Endodermal cell (in vitro differentiated cells): ENCODE results near the gene DEFB123. TPM values are rescaled to one million over a fixed set of nuclear protein-coding genes. Genes with fewer than 3 reads are reported as not detected.

Source experiments
- DNase-seq: peaks from one replicate; pipeline ENCODE4 v3.0.0-alpha.2; 2017
- H3K27ac ChIP-seq: 2 replicates; pipeline ENCODE4 v1.5.1; 2013; ENCODE audit warnings: mild to moderate bottlenecking, low read depth, low read length, moderate library complexity
- H3K27me3 ChIP-seq: 2 replicates; pipeline ENCODE4 v1.6.1; 2013; ENCODE audit warnings: mild to moderate bottlenecking, low read length, moderate library complexity; ENCODE audit not compliant: insufficient read depth, control insufficient read depth, poor library complexity, severe bottlenecking
- H3K36me3 ChIP-seq: 2 replicates; pipeline ENCODE4 v1.7.0; 2013; ENCODE audit warnings: mild to moderate bottlenecking, low read length, moderate library complexity; ENCODE audit not compliant: control insufficient read depth, insufficient read depth
- H3K4me1 ChIP-seq: one replicate; pipeline ENCODE4 v1.7.0; 2013; ENCODE audit warnings: low read length; ENCODE audit not compliant: control insufficient read depth, insufficient read depth
- H3K4me3 ChIP-seq: 2 replicates; pipeline ENCODE4 v1.5.1; 2013; ENCODE audit warnings: mild to moderate bottlenecking, low read length, moderate library complexity
- H3K9ac ChIP-seq: 2 replicates; pipeline ENCODE4 v1.6.1; 2013; ENCODE audit warnings: mild to moderate bottlenecking, low read length, moderate library complexity; ENCODE audit not compliant: poor library complexity, severe bottlenecking; ENCODE audit errors: extremely low read depth
- H3K9me3 ChIP-seq: 2 replicates; pipeline ENCODE4 v1.6.1; 2013; ENCODE audit warnings: mild to moderate bottlenecking, low read length, moderate library complexity; ENCODE audit not compliant: control insufficient read depth
- H3K27ac Mint-ChIP-seq: 2 replicates; pipeline ENCODE4 v1.8.0; 2020; ENCODE audit warnings: mixed read lengths
- H3K27me3 Mint-ChIP-seq: 2 replicates; pipeline ENCODE4 v1.8.0; 2021; ENCODE audit warnings: mild to moderate bottlenecking, mixed read lengths; ENCODE audit not compliant: insufficient read depth
- H3K36me3 Mint-ChIP-seq: 2 replicates; pipeline ENCODE4 v1.8.0; 2020; ENCODE audit warnings: low read depth, mixed read lengths
- H3K4me1 Mint-ChIP-seq: 2 replicates; pipeline ENCODE4 v1.8.0; 2020; ENCODE audit warnings: mixed read lengths
- H3K4me3 Mint-ChIP-seq: 2 replicates; pipeline ENCODE4 v1.8.0; 2020; ENCODE audit warnings: mild to moderate bottlenecking, moderate library complexity, mixed read lengths
- H3K9me3 Mint-ChIP-seq: 2 replicates; pipeline ENCODE4 v1.8.0; 2020; ENCODE audit warnings: mild to moderate bottlenecking, mixed read lengths
- WGBS, 2 experiments: methylation state at CpG; one replicate each; pipeline versions ENCODE4 v1.1.5 to v1.1.7; 2013; ENCODE audit warnings: missing lambda C conversion rate in 2 of 2, mixed read lengths in 1 of 2; ENCODE audit not compliant: insufficient coverage in 1 of 2, insufficient read length in 1 of 2; 5-methylcytosine and 5-hydroxymethylcytosine counted together
- total RNA-seq, 2 donors: library from RNA; stranded (reverse); fragmentation: NEBNext Ultra II Directional in 1 of 2; extraction: Animal tissue kit (Norgen Biotek cat#: 25700) in 1 of 2; gene quantifications; 2 replicates in 1 of 2; 3 replicates in 1 of 2; pipeline ENCODE4 v1.2.1, GENCODE V29; 2021
- TF ChIP-seq, protein P1 (sequence below): fragments of 200-600 bp; sonication (generic); conservative IDR thresholded peaks from 2 replicates; pipeline ENCODE4 v1.5.0; 2021; ENCODE audit warnings: antibody characterized with exemption, mild to moderate bottlenecking

Gene DEFB123
- total RNA-seq, 2 donors from 2014 or later, result not detected

DNA sequence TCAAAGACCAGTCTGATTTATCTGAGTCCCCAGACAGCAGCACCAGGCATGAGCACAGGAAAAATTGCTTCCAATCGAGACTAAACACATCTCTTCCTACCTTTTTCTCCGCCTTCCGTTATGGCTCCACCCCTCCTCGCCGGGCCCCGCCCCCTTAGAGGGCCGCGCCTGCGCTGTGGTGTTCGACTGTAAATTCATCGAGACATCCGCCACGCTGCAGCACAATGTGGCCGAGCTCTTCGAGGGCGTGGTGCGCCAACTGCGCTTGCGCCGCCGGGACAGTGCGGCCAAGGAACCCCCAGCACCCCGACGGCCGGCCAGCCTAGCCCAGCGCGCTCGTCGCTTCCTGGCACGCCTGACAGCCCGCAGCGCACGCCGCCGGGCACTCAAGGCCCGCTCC is 43.6 kb downstream of the DEFB123 start:
- Histone ChIP-seq H3K4me3 (no peak overlapping the region), H3K27me3 (no peaks in the 10 kb centered on the region), H3K9ac (no peak overlapping the region), H3K36me3 (no peaks in the 10 kb centered on the region), H3K4me1 (no peaks in the 10 kb centered on the region), H3K27ac (no peak overlapping the region), H3K9me3 (peaks cover 28% of the 10 kb centered on the region)
- Mint-ChIP-seq H3K4me1 (no peaks in the 10 kb centered on the region), H3K36me3 (peaks cover 2% of the 10 kb centered on the region), H3K27ac (no peak overlapping the region), H3K4me3 (no peak overlapping the region), H3K9me3 (peaks cover 86% of the 10 kb centered on the region), H3K27me3 (peaks cover 38% of the 10 kb centered on the region)
- TF ChIP-seq, protein P1, sequence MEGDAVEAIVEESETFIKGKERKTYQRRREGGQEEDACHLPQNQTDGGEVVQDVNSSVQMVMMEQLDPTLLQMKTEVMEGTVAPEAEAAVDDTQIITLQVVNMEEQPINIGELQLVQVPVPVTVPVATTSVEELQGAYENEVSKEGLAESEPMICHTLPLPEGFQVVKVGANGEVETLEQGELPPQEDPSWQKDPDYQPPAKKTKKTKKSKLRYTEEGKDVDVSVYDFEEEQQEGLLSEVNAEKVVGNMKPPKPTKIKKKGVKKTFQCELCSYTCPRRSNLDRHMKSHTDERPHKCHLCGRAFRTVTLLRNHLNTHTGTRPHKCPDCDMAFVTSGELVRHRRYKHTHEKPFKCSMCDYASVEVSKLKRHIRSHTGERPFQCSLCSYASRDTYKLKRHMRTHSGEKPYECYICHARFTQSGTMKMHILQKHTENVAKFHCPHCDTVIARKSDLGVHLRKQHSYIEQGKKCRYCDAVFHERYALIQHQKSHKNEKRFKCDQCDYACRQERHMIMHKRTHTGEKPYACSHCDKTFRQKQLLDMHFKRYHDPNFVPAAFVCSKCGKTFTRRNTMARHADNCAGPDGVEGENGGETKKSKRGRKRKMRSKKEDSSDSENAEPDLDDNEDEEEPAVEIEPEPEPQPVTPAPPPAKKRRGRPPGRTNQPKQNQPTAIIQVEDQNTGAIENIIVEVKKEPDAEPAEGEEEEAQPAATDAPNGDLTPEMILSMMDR, result no peak
- WGBS, 2 experiments, result 83 to 87% methylated on average over 32 to 36 of the region's 36 CpGs
- DNase-seq, result peak; percentile 56

DNA sequence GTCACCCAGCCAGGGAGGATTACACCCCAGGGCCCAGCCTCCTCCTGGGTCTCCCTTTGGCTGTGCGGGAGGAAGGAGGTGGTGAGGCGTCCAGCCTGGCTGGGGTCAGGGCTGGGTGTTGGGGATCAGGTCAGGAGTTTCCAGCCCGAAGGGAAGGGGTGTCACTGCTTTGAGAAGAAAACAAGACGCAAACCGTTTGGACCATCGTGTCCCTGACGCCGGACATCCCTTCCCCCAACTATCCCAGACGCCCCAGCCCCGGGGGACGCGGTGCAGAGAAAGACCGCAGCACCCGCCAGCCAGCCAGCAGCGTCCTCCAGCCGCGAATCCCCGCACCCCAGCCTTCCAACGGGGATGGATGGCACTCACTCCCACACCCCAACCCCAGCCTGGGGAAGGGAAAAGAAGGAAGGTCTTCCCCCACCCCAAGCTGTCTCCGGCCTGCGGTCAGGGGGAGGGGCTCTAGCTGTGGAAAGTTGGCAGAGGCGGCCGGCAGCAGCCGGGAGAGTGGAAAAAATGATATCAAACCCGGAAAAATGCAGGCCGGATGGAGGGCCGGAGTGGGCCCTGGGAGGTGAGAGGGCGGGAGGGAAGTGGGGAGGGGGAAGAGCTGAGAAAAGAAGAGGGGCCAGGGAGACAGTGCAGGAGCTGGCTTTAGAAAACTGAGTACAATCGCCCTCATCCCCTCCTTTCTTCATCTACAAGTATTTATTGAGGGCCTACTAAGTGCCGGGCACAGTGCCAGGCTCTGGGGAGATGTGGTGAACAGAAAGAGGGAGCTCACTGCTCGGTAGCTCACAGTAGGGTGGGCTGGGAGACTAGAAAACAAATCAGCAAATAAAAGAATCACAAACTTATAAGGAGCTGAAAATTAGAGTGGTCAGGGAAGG is 45.3 kb downstream of the DEFB123 start:
- H3K27me3 ChIP-seq, result no peaks in the 10 kb centered on the region
- TF ChIP-seq, protein P1, result no peak
- Mint-ChIP-seq H3K9me3 (peaks cover 85% of the 10 kb centered on the region), H3K4me3 (no peak overlapping the region), H3K27me3 (peaks cover 49% of the 10 kb centered on the region), H3K27ac (no peak overlapping the region), H3K36me3 (peaks cover 2% of the 10 kb centered on the region), H3K4me1 (no peaks in the 10 kb centered on the region)
- no peak overlapping the region for H3K27ac ChIP-seq
- no peak overlapping the region for H3K9ac ChIP-seq
- WGBS, 2 experiments, result 81 to 92% methylated on average over 14 to 25 of the region's 31 CpGs
- no peaks in the 10 kb centered on the region for H3K4me1 ChIP-seq
- H3K4me3 ChIP-seq, result no peak overlapping the region
- H3K36me3 ChIP-seq, result no peaks in the 10 kb centered on the region
- no peak for DNase-seq
- H3K9me3 ChIP-seq, result peaks cover 28% of the 10 kb centered on the region

DNA sequence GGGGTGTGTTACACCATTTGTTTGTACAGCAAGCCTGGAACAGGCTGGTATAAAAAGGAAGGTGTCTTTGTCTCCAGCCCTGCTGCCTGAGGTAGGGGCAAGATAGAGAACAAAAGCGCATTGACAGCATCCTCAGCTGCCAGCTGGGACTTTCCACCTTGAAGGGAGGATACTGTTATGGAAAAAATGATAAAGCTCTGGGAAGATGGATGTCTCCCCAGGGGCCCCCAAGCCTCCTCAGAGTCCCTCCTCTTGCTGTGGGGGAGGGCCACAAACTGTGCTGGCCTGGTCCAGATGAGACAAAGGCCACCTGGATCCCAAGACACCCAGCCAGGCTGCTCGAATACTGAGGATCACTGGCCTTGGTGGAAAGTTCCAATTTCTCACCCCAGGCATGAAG is 47.7 kb downstream of the DEFB123 start:
- TF ChIP-seq, protein P1, result no peak
- no peak overlapping the region for H3K27ac ChIP-seq
- peaks cover 81% of the 10 kb centered on the region for H3K9me3 Mint-ChIP-seq
- no peaks in the 10 kb centered on the region for H3K27me3 ChIP-seq
- H3K4me1 ChIP-seq, result no peaks in the 10 kb centered on the region
- H3K4me1 Mint-ChIP-seq, result no peaks in the 10 kb centered on the region
- no peaks in the 10 kb centered on the region for H3K36me3 ChIP-seq
- DNase-seq, result no peak
- peaks cover 45% of the 10 kb centered on the region for H3K27me3 Mint-ChIP-seq
- no peak overlapping the region for H3K4me3 Mint-ChIP-seq
- H3K9me3 ChIP-seq, result peaks cover 28% of the 10 kb centered on the region
- 58 to 59% methylated on average over 2 of the region's 2 CpGs for WGBS, 2 experiments
- H3K36me3 Mint-ChIP-seq, result no peaks in the 10 kb centered on the region
- H3K4me3 ChIP-seq, result no peak overlapping the region
- H3K27ac Mint-ChIP-seq, result no peak overlapping the region
- no peak overlapping the region for H3K9ac ChIP-seq
